Fibroblast of lung (primary cell): Measurements from ENCODE around the gene ADAMTS16. TPM values are rescaled to one million over a fixed set of nuclear protein-coding genes. Genes with fewer than 3 reads are reported as not detected.

Experiments
- DNase-seq, 2 donors: peaks; one replicate each; pipeline versions ENCODE4 v3.0.0 to v3.0.0-alpha.2; 2010; ENCODE audit warnings: low read depth in 2 of 2
- H2AFZ ChIP-seq: 2 replicates; pipeline ENCODE4 v1.5.1; 2012; ENCODE audit warnings: low read length, control low read depth, inconsistent platforms
- H3K27ac ChIP-seq: 2 replicates; pipeline ENCODE4 v1.5.1; 2011; ENCODE audit warnings: low read length, control low read depth; ENCODE audit not compliant: insufficient read depth
- H3K27me3 ChIP-seq: 2 replicates; pipeline ENCODE4 v1.5.1; 2011; ENCODE audit warnings: mild to moderate bottlenecking, low read length; ENCODE audit not compliant: control insufficient read depth, insufficient read depth
- H3K36me3 ChIP-seq: 2 replicates; pipeline ENCODE4 v1.5.1; 2011; ENCODE audit warnings: low read length; ENCODE audit not compliant: control insufficient read depth, insufficient read depth
- H3K4me1 ChIP-seq: 2 replicates; pipeline ENCODE4 v1.5.1; 2011; ENCODE audit warnings: low read length; ENCODE audit not compliant: control insufficient read depth, insufficient read depth; ENCODE audit errors: extremely low read depth
- H3K4me2 ChIP-seq: 2 replicates; pipeline ENCODE4 v1.5.1; 2011; ENCODE audit warnings: low read length, control low read depth; ENCODE audit not compliant: insufficient read depth; ENCODE audit errors: extremely low read depth
- H3K4me3 ChIP-seq, 4 experiments: fragments of 200-600 bp in 1 of 4; sonication (generic) in 1 of 4; replicated peaks in 1 of 4; 2 replicates each; pipeline ENCODE4 v1.5.1; 2011 to 2016; ENCODE audit warnings: low read length in 4 of 4, low read depth in 3 of 4, mild to moderate bottlenecking in 3 of 4, control low read depth in 2 of 4, inconsistent platforms in 1 of 4, mixed read lengths in 1 of 4; ENCODE audit not compliant: insufficient read depth in 1 of 4; ENCODE audit errors: control extremely low read depth in 1 of 4
- H3K79me2 ChIP-seq: 2 replicates; pipeline ENCODE4 v1.5.1; 2012; ENCODE audit warnings: mild to moderate bottlenecking, low read length, inconsistent platforms; ENCODE audit not compliant: control insufficient read depth, insufficient read depth
- H3K9ac ChIP-seq: 2 replicates; pipeline ENCODE4 v1.5.1; 2011; ENCODE audit warnings: mild to moderate bottlenecking, low read length, control low read depth; ENCODE audit not compliant: insufficient read depth
- H3K9me3 ChIP-seq: 2 replicates; pipeline ENCODE4 v1.5.1; 2012; ENCODE audit warnings: low read depth, low read length; ENCODE audit not compliant: control insufficient read depth, insufficient read depth
- H4K20me1 ChIP-seq: 2 replicates; pipeline ENCODE4 v1.5.1; 2011; ENCODE audit warnings: low read length; ENCODE audit not compliant: control insufficient read depth, insufficient read depth; ENCODE audit errors: extremely low read depth
- EZH2 ChIP-seq: IDR thresholded peaks from 2 replicates; pipeline ENCODE4 v1.5.1; 2012; ENCODE audit warnings: low read length, control low read depth, mild to moderate bottlenecking; ENCODE audit errors: missing control alignments
- polyA plus RNA-seq, 2 donors: library from polyadenylated mRNA; depleted of rRNA in 1 of 2; stranded (reverse) in 1 of 2; unstranded in 1 of 2; fragments of >200 nt; gene quantifications; 2 replicates each; pipeline ENCODE4 v1.2.1, GENCODE V29; 2011 to 2012; ENCODE audit warnings: missing spikeins in 1 of 2
- total RNA-seq: library from RNA; depleted of rRNA; stranded (reverse); fragments of >200 nt; gene quantifications from 2 replicates; pipeline ENCODE4 v1.2.1, GENCODE V29; 2014
- TF ChIP-seq, protein P1 (sequence below), 2 donors: IDR thresholded peaks in 1 of 2; conservative IDR thresholded peaks in 1 of 2; 1 replicate in 1 of 2; 2 replicates in 1 of 2; pipeline ENCODE4 v1.5.1; 2011 to 2012; ENCODE audit warnings: low read length in 2 of 2, control low read depth in 1 of 2, inconsistent platforms in 1 of 2, low read depth in 1 of 2, mild to moderate bottlenecking in 1 of 2

Gene ADAMTS16
- total and polyA plus RNA-seq, 2 donors (not counting 1 experiment from before 2014, with no cell fraction given) = 0.06 to 0.17 TPM

DNA sequence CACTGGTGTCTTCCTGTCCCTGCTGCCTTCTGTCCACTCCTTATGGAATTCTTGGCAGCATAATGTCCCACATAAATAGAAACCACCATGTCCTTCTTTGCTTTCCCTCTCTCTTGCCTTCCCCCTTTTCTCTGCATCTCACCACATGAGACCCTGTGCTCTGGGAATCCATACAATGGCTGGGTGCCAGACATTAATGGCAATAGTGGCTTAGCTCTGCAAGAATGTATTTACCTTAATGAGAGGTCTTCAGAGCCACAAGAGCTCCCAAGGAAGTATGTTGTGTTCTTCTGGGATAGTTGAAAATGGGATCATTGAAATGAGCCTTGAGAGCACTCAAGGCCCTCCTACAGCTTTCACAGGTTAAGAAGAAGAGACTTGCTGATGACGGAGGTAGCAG is 58.7 kb downstream of the ADAMTS16 start:
- Histone ChIP-seq H3K27ac (no peak overlapping the region), H3K4me1 (no peaks in the 10 kb centered on the region), H3K4me2 (no peak overlapping the region), H3K9me3 (no peaks in the 10 kb centered on the region), H3K27me3 (no peaks in the 10 kb centered on the region), H3K79me2 (no peaks in the 10 kb centered on the region), H3K36me3 (no peaks in the 10 kb centered on the region), H2AFZ (no peak overlapping the region), H3K4me3 (no peak overlapping the region), H4K20me1 (no peaks in the 10 kb centered on the region), H3K9ac (no peak overlapping the region)
- TF ChIP-seq, protein P1, sequence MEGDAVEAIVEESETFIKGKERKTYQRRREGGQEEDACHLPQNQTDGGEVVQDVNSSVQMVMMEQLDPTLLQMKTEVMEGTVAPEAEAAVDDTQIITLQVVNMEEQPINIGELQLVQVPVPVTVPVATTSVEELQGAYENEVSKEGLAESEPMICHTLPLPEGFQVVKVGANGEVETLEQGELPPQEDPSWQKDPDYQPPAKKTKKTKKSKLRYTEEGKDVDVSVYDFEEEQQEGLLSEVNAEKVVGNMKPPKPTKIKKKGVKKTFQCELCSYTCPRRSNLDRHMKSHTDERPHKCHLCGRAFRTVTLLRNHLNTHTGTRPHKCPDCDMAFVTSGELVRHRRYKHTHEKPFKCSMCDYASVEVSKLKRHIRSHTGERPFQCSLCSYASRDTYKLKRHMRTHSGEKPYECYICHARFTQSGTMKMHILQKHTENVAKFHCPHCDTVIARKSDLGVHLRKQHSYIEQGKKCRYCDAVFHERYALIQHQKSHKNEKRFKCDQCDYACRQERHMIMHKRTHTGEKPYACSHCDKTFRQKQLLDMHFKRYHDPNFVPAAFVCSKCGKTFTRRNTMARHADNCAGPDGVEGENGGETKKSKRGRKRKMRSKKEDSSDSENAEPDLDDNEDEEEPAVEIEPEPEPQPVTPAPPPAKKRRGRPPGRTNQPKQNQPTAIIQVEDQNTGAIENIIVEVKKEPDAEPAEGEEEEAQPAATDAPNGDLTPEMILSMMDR (conservative IDR thresholded peaks at IDR 0.05 in 1 of 2, IDR thresholded peaks at IDR 0.05 in 1 of 2; ENCODE audit: low read depth in 1 of 2, low read length in 2 of 2) = no peak
- TF ChIP-seq EZH2 = no peak
- no peak for DNase-seq

GRCh38 chr5:5199495-5199894 is 59.4 kb downstream of the ADAMTS16 start:
- Histone ChIP-seq H4K20me1 (no peaks in the 10 kb centered on the region), H3K9ac (no peak overlapping the region), H3K4me3 (no peak overlapping the region), H3K27me3 (no peaks in the 10 kb centered on the region), H3K4me2 (no peak overlapping the region), H3K79me2 (no peaks in the 10 kb centered on the region), H2AFZ (no peak overlapping the region), H3K4me1 (no peaks in the 10 kb centered on the region), H3K9me3 (no peaks in the 10 kb centered on the region), H3K27ac (no peak overlapping the region), H3K36me3 (no peaks in the 10 kb centered on the region)
- TF ChIP-seq, protein P1 (conservative IDR thresholded peaks at IDR 0.05 in 1 of 2, IDR thresholded peaks at IDR 0.05 in 1 of 2; ENCODE audit: low read depth in 1 of 2, low read length in 2 of 2) = no peak
- no peak for TF ChIP-seq EZH2
- no peak for DNase-seq

- no peaks in the 10 kb centered on the region for H3K27me3 ChIP-seq
- no peak overlapping the region for H3K27ac ChIP-seq
- no peak overlapping the region for H3K4me3 ChIP-seq
- TF ChIP-seq EZH2 = no peak
- TF ChIP-seq, protein P1 (conservative IDR thresholded peaks at IDR 0.05 in 1 of 2, IDR thresholded peaks at IDR 0.05 in 1 of 2; ENCODE audit: low read depth in 1 of 2, low read length in 2 of 2) = no peak
- H3K36me3 ChIP-seq = no peaks in the 10 kb centered on the region
- no peak overlapping the region for H3K9ac ChIP-seq
- no peaks in the 10 kb centered on the region for H3K9me3 ChIP-seq
- H3K4me2 ChIP-seq = no peak overlapping the region
- no peaks in the 10 kb centered on the region for H3K4me1 ChIP-seq
- no peak overlapping the region for H2AFZ ChIP-seq
- no peak for DNase-seq
- no peaks in the 10 kb centered on the region for H4K20me1 ChIP-seq
- H3K79me2 ChIP-seq = no peaks in the 10 kb centered on the region
Observed at GRCh38 chr5:5200133-5200532, 60.0 kb downstream of the ADAMTS16 start.
